ENCODE data around the gene FGF14.
"Not testable (repeated sequence)": the region's sequence is repeated elsewhere in the genome, so short reads cannot be mapped to it uniquely, and the experiment has no call there.

The FGF14 gene

DNA sequence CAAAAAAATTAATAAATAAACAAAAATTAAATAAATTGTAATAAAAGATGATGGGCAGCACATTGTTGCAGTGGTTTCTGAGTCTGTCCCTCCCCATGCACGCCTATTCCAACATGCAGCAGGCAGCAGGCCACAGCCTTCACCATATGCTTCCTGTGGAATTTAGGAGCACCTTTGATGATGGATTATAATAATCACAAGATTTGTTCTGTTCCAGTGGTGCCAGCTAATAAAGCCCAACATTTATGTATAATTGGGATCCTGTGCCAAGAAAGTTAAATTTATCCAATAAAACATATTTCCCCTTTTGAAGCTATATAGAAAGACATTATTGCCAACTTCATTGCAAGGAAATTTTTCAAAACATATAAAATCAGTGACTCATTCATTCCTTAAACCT, 328.6 kb downstream of the FGF14 start:
- H3K4me3 ChIP-seq (ENCODE audit: low read length), result no peak overlapping the region
- no peak overlapping the region for H3K27ac ChIP-seq (ENCODE audit: low read length)
- H3K27me3 ChIP-seq (ENCODE audit: low read depth, low read length), result no peaks in the 10 kb centered on the region
- no peaks in the 10 kb centered on the region for H4K20me1 ChIP-seq (ENCODE audit: insufficient read depth, low read length)
- H3K36me3 ChIP-seq (replicated peaks; ENCODE audit: low read depth, low read length), result no peaks in the 10 kb centered on the region
- no peak overlapping the region for H2AFZ ChIP-seq (ENCODE audit: low read depth, low read length)
- TF ChIP-seq EZH2phosphoT487 (IDR thresholded peaks at IDR 0.05; ENCODE audit: low read depth) (no peak), CTCF (IDR thresholded peaks at IDR 0.05; ENCODE audit: low read depth, low read length) (no peak)
- H3K4me2 ChIP-seq (ENCODE audit: low read length), result no peak overlapping the region
- no peaks in the 10 kb centered on the region for H3K9me3 ChIP-seq (ENCODE audit: insufficient read depth, low read length)
- H3K9ac ChIP-seq (ENCODE audit: low read length), result no peak overlapping the region
- H3K79me2 ChIP-seq (ENCODE audit: low read length), result no peaks in the 10 kb centered on the region
- H3K4me1 ChIP-seq (ENCODE audit: low read length), result no peaks in the 10 kb centered on the region

GRCh38 chr13:102071711-102072110, 330.1 kb downstream of the FGF14 start:
- Histone ChIP-seq H3K9me3 (ENCODE audit: insufficient read depth, low read length) (no peaks in the 10 kb centered on the region), H3K4me2 (ENCODE audit: low read length) (no peak overlapping the region), H3K4me3 (ENCODE audit: low read length) (no peak overlapping the region), H3K9ac (ENCODE audit: low read length) (no peak overlapping the region), H3K27me3 (ENCODE audit: low read depth, low read length) (no peaks in the 10 kb centered on the region), H2AFZ (ENCODE audit: low read depth, low read length) (no peak overlapping the region), H3K79me2 (ENCODE audit: low read length) (no peaks in the 10 kb centered on the region), H3K4me1 (ENCODE audit: low read length) (no peaks in the 10 kb centered on the region), H3K27ac (ENCODE audit: low read length) (no peak overlapping the region), H4K20me1 (ENCODE audit: insufficient read depth, low read length) (no peaks in the 10 kb centered on the region), H3K36me3 (replicated peaks; ENCODE audit: low read depth, low read length) (no peaks in the 10 kb centered on the region)
- TF ChIP-seq EZH2phosphoT487 (IDR thresholded peaks at IDR 0.05; ENCODE audit: low read depth) (no peak), CTCF (IDR thresholded peaks at IDR 0.05; ENCODE audit: low read depth, low read length) (no peak)

DNA sequence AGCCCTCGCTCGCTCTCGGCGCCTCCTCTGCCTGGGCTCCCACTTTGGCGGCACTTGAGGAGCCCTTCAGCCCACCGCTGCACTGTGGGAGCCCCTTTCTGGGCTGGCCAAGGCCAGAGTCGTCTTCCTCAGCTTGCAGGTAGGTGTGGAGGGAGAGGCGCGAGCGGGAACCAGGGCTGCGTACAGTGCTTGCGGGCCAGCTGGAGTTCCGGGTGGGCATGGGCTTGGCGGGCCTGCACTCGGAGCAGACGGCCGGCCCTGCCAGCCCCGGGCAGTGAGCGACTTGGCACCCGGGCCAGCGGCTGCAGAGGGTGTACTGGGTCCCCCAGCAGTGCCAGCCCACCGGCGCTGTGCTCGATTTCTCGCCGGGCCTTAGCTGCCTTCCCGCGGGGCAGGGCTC, 333.5 kb downstream of the FGF14 start:
- H4K20me1 ChIP-seq (ENCODE audit: insufficient read depth, low read length); H3K4me1 ChIP-seq (ENCODE audit: low read length); H3K9me3 ChIP-seq (ENCODE audit: insufficient read depth, low read length); H3K9ac ChIP-seq (ENCODE audit: low read length); H3K27ac ChIP-seq (ENCODE audit: low read length); H3K79me2 ChIP-seq (ENCODE audit: low read length); H2AFZ ChIP-seq (ENCODE audit: low read depth, low read length); H3K36me3 ChIP-seq (replicated peaks; ENCODE audit: low read depth, low read length); H3K27me3 ChIP-seq (ENCODE audit: low read depth, low read length); H3K4me2 ChIP-seq (ENCODE audit: low read length); H3K4me3 ChIP-seq (ENCODE audit: low read length): not testable (repeated sequence)

GRCh38 chr13:102055090-102055779, 346.6 kb downstream of the FGF14 start:
- H3K9me3 ChIP-seq (ENCODE audit: insufficient read depth, low read length), result peaks cover 22% of the 10 kb centered on the region
- no peak overlapping the region for H3K9ac ChIP-seq (ENCODE audit: low read length)
- H3K4me2 ChIP-seq (ENCODE audit: low read length), result no peak overlapping the region
- H3K79me2 ChIP-seq (ENCODE audit: low read length), result no peaks in the 10 kb centered on the region
- no peaks in the 10 kb centered on the region for H3K27me3 ChIP-seq (ENCODE audit: low read depth, low read length)
- H3K27ac ChIP-seq (ENCODE audit: low read length), result no peak overlapping the region
- no peaks in the 10 kb centered on the region for H3K4me1 ChIP-seq (ENCODE audit: low read length)
- H3K4me3 ChIP-seq (ENCODE audit: low read length), result no peak overlapping the region
- peaks cover 3% of the 10 kb centered on the region for H3K36me3 ChIP-seq (replicated peaks; ENCODE audit: low read depth, low read length)
- TF ChIP-seq CTCF (IDR thresholded peaks at IDR 0.05; ENCODE audit: low read depth, low read length) (no peak), EZH2phosphoT487 (IDR thresholded peaks at IDR 0.05; ENCODE audit: low read depth) (no peak)
- no peak overlapping the region for H2AFZ ChIP-seq (ENCODE audit: low read depth, low read length)
- H4K20me1 ChIP-seq (ENCODE audit: insufficient read depth, low read length), result no peaks in the 10 kb centered on the region
